MM.1S (cell line): ENCODE measurements around the gene EIF6.

Source experiments
- CTCF ChIP-seq: fragments of 300-600 bp; sonication (generic); IDR thresholded peaks from 2 replicates; pipeline ENCODE4 v1.5.1; 2016; ENCODE audit warnings: antibody characterized with exemption, low read length, mixed read lengths
- EZH2phosphoT487 ChIP-seq: fragments of 300-600 bp; sonication (generic); IDR thresholded peaks from 2 replicates; pipeline ENCODE4 v1.6.1; 2018; ENCODE audit warnings: antibody characterized with exemption, low read length

DNA sequence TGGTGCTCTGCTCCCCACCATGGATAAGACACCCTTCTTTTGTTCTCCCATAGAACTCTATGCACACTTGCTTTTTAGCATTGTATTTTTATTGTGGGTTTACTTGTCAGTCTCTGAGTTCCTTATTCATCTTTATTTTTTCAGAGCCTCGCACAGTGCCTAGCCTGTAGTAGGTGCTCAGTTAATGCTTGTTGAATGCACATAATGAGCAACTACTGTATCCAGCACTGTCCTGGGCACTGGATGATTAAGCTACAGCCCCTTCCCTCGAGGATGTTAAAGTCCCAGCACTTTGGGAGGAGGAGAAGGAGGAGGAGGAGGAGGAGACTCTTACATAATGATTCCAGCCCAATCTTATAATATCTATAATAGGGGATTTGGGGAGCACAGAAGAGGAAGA is 41.3 kb downstream of the EIF6 start:
- TF ChIP-seq CTCF (no peak), EZH2phosphoT487 (no peak)
